HFF-Myc (cell line): ENCODE data around the gene ETNK2.

Experiments
- DNase-seq: peaks from one replicate; pipeline ENCODE4 v3.0.0-alpha.2; 2011; ENCODE audit warnings: low read depth; ENCODE audit errors: extremely low read depth
- H3K4me3 ChIP-seq: replicated peaks from 2 replicates; pipeline ENCODE4 v1.5.1; 2011; ENCODE audit warnings: low read depth, mild to moderate bottlenecking, control low read depth, low read length
- CTCF ChIP-seq: IDR thresholded peaks from 2 replicates; pipeline ENCODE4 v1.5.1; 2012; ENCODE audit warnings: mild to moderate bottlenecking, low read depth, low read length, control low read depth; ENCODE audit errors: missing control alignments

Gene ETNK2

GRCh38 chr1:204098683-204099082 is 53.2 kb downstream of the ETNK2 start:
- DNase-seq: no peak
- H3K4me3 ChIP-seq: no peak overlapping the region
- no peak for TF ChIP-seq CTCF

- no peak for DNase-seq
- H3K4me3 ChIP-seq: no peak overlapping the region
- no peak for TF ChIP-seq CTCF
Observed at GRCh38 chr1:204096931-204097330, 54.9 kb downstream of the ETNK2 start.

- TF ChIP-seq CTCF: no peak
- DNase-seq: no peak
- no peak overlapping the region for H3K4me3 ChIP-seq
Observed at GRCh38 chr1:204094856-204095634, 56.8 kb downstream of the ETNK2 start.

- no peak overlapping the region for H3K4me3 ChIP-seq
- no peak for TF ChIP-seq CTCF
- DNase-seq: no peak
Observed at GRCh38 chr1:204094313-204094729, 57.5 kb downstream of the ETNK2 start.

GRCh38 chr1:204093781-204094180 is 58.1 kb downstream of the ETNK2 start:
- no peak for TF ChIP-seq CTCF
- DNase-seq: no peak
- H3K4me3 ChIP-seq: no peak overlapping the region

- no peak for TF ChIP-seq CTCF
- DNase-seq: no peak
Observed at GRCh38 chr1:204093421-204093717, 58.5 kb downstream of the ETNK2 start.

GRCh38 chr1:204092632-204093420 is 59.0 kb downstream of the ETNK2 start:
- no peak overlapping the region for H3K4me3 ChIP-seq
- no peak for TF ChIP-seq CTCF
- DNase-seq: no peak

More at GRCh38 chr1:204093421-204093717, 58.5 kb downstream of the ETNK2 start:
- no peak overlapping the region for H3K4me3 ChIP-seq
